Measurements from ENCODE around the gene ADAMTS15. TPM values are rescaled to one million over a fixed set of nuclear protein-coding genes. Genes with fewer than 3 reads are reported as not detected.

ADAMTS15 gene
- total RNA-seq, 1 donor from 2014 or later, result 81.6 TPM

GRCh38 chr11:130485983-130486382 is 37.5 kb downstream of the ADAMTS15 start:
- TF ChIP-seq CTCF (IDR thresholded peaks at IDR 0.05), result no peak
- DNase-seq (ENCODE audit: extremely low spot score, unreplicated experiment), result no peak
- Mint-ChIP-seq H3K27ac (ENCODE audit: unreplicated experiment) (no peak overlapping the region), H3K4me1 (ENCODE audit: unreplicated experiment) (peaks cover 13% of the 10 kb centered on the region), H3K36me3 (ENCODE audit: unreplicated experiment) (peaks cover 25% of the 10 kb centered on the region), H3K4me3 (ENCODE audit: unreplicated experiment) (no peak overlapping the region), H3K27me3 (ENCODE audit: unreplicated experiment) (no peaks in the 10 kb centered on the region), H3K9me3 (ENCODE audit: unreplicated experiment) (peaks cover 12% of the 10 kb centered on the region)

GRCh38 chr11:130486391-130486836 is 38.0 kb downstream of the ADAMTS15 start:
- peaks cover 12% of the 10 kb centered on the region for H3K9me3 Mint-ChIP-seq (ENCODE audit: unreplicated experiment)
- no peak overlapping the region for H3K4me3 Mint-ChIP-seq (ENCODE audit: unreplicated experiment)
- H3K36me3 Mint-ChIP-seq (ENCODE audit: unreplicated experiment), result peaks cover 25% of the 10 kb centered on the region
- DNase-seq (ENCODE audit: extremely low spot score, unreplicated experiment), result no peak
- H3K4me1 Mint-ChIP-seq (ENCODE audit: unreplicated experiment), result peaks cover 13% of the 10 kb centered on the region
- no peak for TF ChIP-seq CTCF (IDR thresholded peaks at IDR 0.05)
- H3K27me3 Mint-ChIP-seq (ENCODE audit: unreplicated experiment), result no peaks in the 10 kb centered on the region
- H3K27ac Mint-ChIP-seq (ENCODE audit: unreplicated experiment), result no peak overlapping the region

- Mint-ChIP-seq H3K27ac (ENCODE audit: unreplicated experiment) (no peak overlapping the region), H3K4me1 (ENCODE audit: unreplicated experiment) (peaks cover 13% of the 10 kb centered on the region), H3K27me3 (ENCODE audit: unreplicated experiment) (no peaks in the 10 kb centered on the region), H3K36me3 (ENCODE audit: unreplicated experiment) (peaks cover 25% of the 10 kb centered on the region), H3K9me3 (ENCODE audit: unreplicated experiment) (peaks cover 12% of the 10 kb centered on the region), H3K4me3 (ENCODE audit: unreplicated experiment) (no peak overlapping the region)
- no peak for DNase-seq (ENCODE audit: extremely low spot score, unreplicated experiment)
- no peak for TF ChIP-seq CTCF (IDR thresholded peaks at IDR 0.05)
These were observed 38.8 kb downstream of the ADAMTS15 start for GRCh38 chr11:130486987-130487923.

GRCh38 chr11:130487924-130488815 is 39.7 kb downstream of the ADAMTS15 start:
- peaks cover 19% of the 10 kb centered on the region for H3K36me3 Mint-ChIP-seq (ENCODE audit: unreplicated experiment)
- H3K27ac Mint-ChIP-seq (ENCODE audit: unreplicated experiment), result no peak overlapping the region
- DNase-seq (ENCODE audit: extremely low spot score, unreplicated experiment), result no peak
- TF ChIP-seq CTCF (IDR thresholded peaks at IDR 0.05), result no peak
- no peaks in the 10 kb centered on the region for H3K27me3 Mint-ChIP-seq (ENCODE audit: unreplicated experiment)
- H3K4me1 Mint-ChIP-seq (ENCODE audit: unreplicated experiment), result peaks cover 8% of the 10 kb centered on the region
- H3K4me3 Mint-ChIP-seq (ENCODE audit: unreplicated experiment), result no peak overlapping the region
- peaks cover 12% of the 10 kb centered on the region for H3K9me3 Mint-ChIP-seq (ENCODE audit: unreplicated experiment)

Data from osteocyte (in vitro differentiated cells).